Measurements from ENCODE around the gene CNTNAP2. TPM values are rescaled to one million over a fixed set of nuclear protein-coding genes. Genes with fewer than 3 reads are reported as not detected.

Gene CNTNAP2
- total RNA-seq, 1 donor from 2014 or later, result 2.2 TPM

DNA sequence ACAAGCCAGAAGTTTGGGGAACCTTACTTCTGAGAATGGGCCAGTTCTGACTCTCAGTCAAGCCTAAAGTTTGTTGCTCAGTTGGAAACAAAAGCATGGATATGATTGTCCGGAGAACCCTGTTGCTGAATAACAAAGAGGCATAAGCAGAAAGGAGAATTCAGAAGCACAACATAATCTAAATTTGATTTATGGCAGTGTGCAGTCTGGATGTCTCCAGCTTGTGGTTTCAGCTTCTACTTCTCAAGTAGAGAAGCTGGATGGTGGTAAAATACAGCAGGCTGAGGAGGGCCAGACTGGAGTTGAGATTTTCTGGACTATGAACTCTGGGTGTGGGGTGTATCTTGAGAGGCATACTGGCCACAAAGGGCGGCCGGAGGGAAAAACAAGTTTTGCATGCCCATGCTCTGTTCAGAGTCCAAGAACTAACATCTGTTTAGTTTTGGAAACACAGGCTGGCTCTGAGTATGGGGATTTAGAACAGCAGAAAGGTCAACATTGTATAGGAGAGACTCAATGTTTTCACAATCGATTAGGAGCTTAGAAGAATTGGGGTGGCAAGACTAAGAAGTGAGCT is 592.9 kb downstream of the CNTNAP2 start:
- intact Hi-C loops (cut with DNase I), result no loop called here
- TF ChIP-seq, protein P1, sequence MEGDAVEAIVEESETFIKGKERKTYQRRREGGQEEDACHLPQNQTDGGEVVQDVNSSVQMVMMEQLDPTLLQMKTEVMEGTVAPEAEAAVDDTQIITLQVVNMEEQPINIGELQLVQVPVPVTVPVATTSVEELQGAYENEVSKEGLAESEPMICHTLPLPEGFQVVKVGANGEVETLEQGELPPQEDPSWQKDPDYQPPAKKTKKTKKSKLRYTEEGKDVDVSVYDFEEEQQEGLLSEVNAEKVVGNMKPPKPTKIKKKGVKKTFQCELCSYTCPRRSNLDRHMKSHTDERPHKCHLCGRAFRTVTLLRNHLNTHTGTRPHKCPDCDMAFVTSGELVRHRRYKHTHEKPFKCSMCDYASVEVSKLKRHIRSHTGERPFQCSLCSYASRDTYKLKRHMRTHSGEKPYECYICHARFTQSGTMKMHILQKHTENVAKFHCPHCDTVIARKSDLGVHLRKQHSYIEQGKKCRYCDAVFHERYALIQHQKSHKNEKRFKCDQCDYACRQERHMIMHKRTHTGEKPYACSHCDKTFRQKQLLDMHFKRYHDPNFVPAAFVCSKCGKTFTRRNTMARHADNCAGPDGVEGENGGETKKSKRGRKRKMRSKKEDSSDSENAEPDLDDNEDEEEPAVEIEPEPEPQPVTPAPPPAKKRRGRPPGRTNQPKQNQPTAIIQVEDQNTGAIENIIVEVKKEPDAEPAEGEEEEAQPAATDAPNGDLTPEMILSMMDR (IDR thresholded peaks at IDR 0.05), result no peak
- TF ChIP-seq POLR2AphosphoS5 (IDR thresholded peaks at IDR 0.05; ENCODE audit: insufficient read depth in 1 of 2, low read depth in 1 of 2) (no peak), POLR2A (IDR thresholded peaks at IDR 0.05) (no peak)
- no peak overlapping the region for H3K27ac ChIP-seq
- no peaks in the 10 kb centered on the region for H3K4me1 ChIP-seq
- peaks cover 3% of the 10 kb centered on the region for H3K9me3 ChIP-seq
- H3K36me3 ChIP-seq, result no peaks in the 10 kb centered on the region
- H3K27me3 ChIP-seq, result no peaks in the 10 kb centered on the region
- H3K4me3 ChIP-seq, result no peak overlapping the region
- no peak for DNase-seq (ENCODE audit: extremely low spot score in 2 of 2)

DNA sequence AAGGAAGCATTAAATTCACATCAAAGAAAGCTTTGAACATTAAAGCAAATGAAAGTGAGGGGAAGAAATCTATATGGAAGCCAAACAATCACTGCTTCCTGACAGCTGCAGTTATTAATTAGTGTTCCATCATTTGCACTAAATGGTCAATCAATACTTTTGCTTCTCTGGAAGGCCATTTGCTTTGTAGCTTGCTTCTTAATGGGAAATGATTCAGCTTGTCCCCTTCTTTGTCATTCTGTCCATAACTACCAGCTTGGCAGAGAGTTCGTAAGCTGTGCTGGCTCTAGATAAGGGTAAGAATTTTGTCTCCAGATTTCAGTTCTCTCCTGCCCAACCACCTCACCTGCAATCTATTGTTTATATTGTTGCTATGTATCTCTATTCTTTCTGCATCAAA is 596.6 kb downstream of the CNTNAP2 start:
- no peak for DNase-seq (ENCODE audit: extremely low spot score in 2 of 2)
- Histone ChIP-seq H3K4me3 (no peak overlapping the region), H3K27ac (no peak overlapping the region), H3K27me3 (no peaks in the 10 kb centered on the region), H3K36me3 (no peaks in the 10 kb centered on the region), H3K4me1 (no peaks in the 10 kb centered on the region), H3K9me3 (peaks cover 3% of the 10 kb centered on the region)
- intact Hi-C loops (cut with DNase I), result no loop called here
- TF ChIP-seq, protein P1 (IDR thresholded peaks at IDR 0.05), result no peak
- TF ChIP-seq POLR2A (IDR thresholded peaks at IDR 0.05), result no peak
- no peak for TF ChIP-seq POLR2AphosphoS5 (IDR thresholded peaks at IDR 0.05; ENCODE audit: insufficient read depth in 1 of 2, low read depth in 1 of 2)

DNA sequence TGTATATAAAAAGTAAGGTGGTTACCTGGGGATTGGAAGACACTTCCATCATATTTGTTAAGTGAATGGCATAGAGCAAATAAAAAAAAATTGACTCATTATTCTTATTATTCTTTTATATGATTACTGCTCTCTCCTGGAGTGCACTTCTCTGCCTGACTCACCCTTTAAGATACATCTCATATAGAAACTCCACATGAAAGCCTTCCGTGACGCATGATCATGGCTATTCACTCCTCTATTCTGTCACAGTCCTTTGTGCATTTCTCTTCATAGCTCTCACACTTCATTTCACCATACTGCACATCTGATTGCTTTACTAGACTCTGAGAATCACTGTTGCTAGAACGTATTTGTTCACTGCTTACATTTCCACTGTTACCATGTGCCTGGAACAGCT is 597.3 kb downstream of the CNTNAP2 start:
- TF ChIP-seq POLR2AphosphoS5 (IDR thresholded peaks at IDR 0.05; ENCODE audit: insufficient read depth in 1 of 2, low read depth in 1 of 2), result no peak
- TF ChIP-seq, protein P1 (IDR thresholded peaks at IDR 0.05), result no peak
- TF ChIP-seq POLR2A (IDR thresholded peaks at IDR 0.05), result no peak
- Histone ChIP-seq H3K4me1 (no peaks in the 10 kb centered on the region), H3K9me3 (peaks cover 3% of the 10 kb centered on the region), H3K36me3 (no peaks in the 10 kb centered on the region), H3K27me3 (no peaks in the 10 kb centered on the region), H3K4me3 (no peak overlapping the region), H3K27ac (no peak overlapping the region)
- intact Hi-C loops (cut with DNase I), result no loop called here
- no peak for DNase-seq (ENCODE audit: extremely low spot score in 2 of 2)

DNA sequence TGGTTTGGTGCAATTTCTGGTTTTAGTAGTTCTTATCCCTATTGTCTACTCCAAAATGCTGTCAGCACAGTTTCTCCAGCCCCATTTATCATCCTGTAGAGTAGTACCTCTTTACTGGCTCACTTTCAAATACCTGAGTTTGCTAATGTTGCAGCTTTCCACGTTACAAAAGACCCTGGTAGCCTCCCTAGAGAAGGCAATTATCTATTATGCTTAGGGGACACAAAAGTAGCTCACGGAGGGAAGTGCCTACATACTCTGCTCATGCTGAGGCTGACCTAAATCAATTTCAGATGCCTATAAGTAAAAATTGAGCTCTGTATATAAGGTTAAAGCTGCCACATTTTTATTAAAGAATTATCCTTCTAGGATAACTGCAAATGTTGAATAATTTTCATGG is 603.6 kb downstream of the CNTNAP2 start:
- no peak for DNase-seq (ENCODE audit: extremely low spot score in 2 of 2)
- intact Hi-C loops (cut with DNase I), result no loop called here
- Histone ChIP-seq H3K4me3 (no peak overlapping the region), H3K9me3 (no peaks in the 10 kb centered on the region), H3K36me3 (no peaks in the 10 kb centered on the region), H3K27me3 (no peaks in the 10 kb centered on the region), H3K27ac (no peak overlapping the region), H3K4me1 (no peaks in the 10 kb centered on the region)
- no peak for TF ChIP-seq POLR2AphosphoS5 (IDR thresholded peaks at IDR 0.05; ENCODE audit: insufficient read depth in 1 of 2, low read depth in 1 of 2)
- no peak for TF ChIP-seq POLR2A (IDR thresholded peaks at IDR 0.05)

DNA sequence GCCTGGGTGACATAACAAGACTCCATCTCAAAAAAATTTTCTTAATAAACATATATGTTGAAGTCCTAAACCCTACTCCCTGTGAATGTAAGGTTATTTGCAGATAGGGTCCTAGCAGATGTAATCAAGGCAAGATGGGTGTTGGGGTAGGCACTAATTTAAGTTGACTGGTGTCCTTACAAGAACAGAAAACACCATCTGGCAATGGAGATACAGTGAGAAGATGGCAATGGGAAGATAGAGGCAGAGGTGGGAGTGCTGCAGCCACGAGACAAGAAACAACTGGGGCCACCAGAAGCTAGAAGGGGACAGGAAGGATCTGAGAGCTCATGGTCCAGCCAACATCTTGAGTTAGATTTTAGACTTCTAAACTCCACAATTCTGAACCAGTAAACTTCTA is 606.4 kb downstream of the CNTNAP2 start:
- Histone ChIP-seq H3K27me3 (no peaks in the 10 kb centered on the region), H3K36me3 (no peaks in the 10 kb centered on the region), H3K4me1 (no peaks in the 10 kb centered on the region), H3K9me3 (no peaks in the 10 kb centered on the region), H3K4me3 (no peak overlapping the region), H3K27ac (no peak overlapping the region)
- no peak for DNase-seq (ENCODE audit: extremely low spot score in 2 of 2)
- intact Hi-C loops (cut with DNase I), result no loop called here
- TF ChIP-seq, protein P1 (IDR thresholded peaks at IDR 0.05), result no peak
- TF ChIP-seq POLR2A (IDR thresholded peaks at IDR 0.05) (no peak), POLR2AphosphoS5 (IDR thresholded peaks at IDR 0.05; ENCODE audit: insufficient read depth in 1 of 2, low read depth in 1 of 2) (no peak)
